Keratinocyte (primary cell): ENCODE results near the gene GOLGA7B.

Experiments used
- CTCF ChIP-seq, 3 experiments: IDR thresholded peaks in 1 of 3; conservative IDR thresholded peaks in 1 of 3; optimal IDR thresholded peaks in 1 of 3; 2 replicates in 2 of 3; 3 replicates in 1 of 3; pipeline versions ENCODE3 to v1.5.1; 2011; ENCODE audit warnings: low read length in 3 of 3, mild to moderate bottlenecking in 3 of 3, moderate library complexity in 2 of 3, control low read depth in 1 of 3, inconsistent platforms in 1 of 3; ENCODE audit not compliant: insufficient read depth in 2 of 3; ENCODE audit errors: extremely low read depth in 1 of 3
- EZH2 ChIP-seq: IDR thresholded peaks from one replicate; pipeline ENCODE4 v1.6.1; 2012; ENCODE audit warnings: inconsistent platforms, mild to moderate bottlenecking, low read length, moderate library complexity

- TF ChIP-seq CTCF (optimal IDR thresholded peaks at IDR 0.05 in 1 of 3, IDR thresholded peaks at IDR 0.05 in 1 of 3, conservative IDR thresholded peaks at IDR 0.05 in 1 of 3; ENCODE audit: extremely low read depth in 1 of 3, insufficient read depth in 2 of 3, low read length in 3 of 3) (no peak), EZH2 (no peak)
Observed at GRCh38 chr10:97887399-97887798, 37.8 kb downstream of the GOLGA7B start.
